PC-9 (cell line): ENCODE measurements around the gene TMEM179.

Source experiments
- EZH2 ChIP-seq: fragments of 200-600 bp; sonication (generic); IDR thresholded peaks from 2 replicates; pipeline ENCODE4 v1.8.0; 2017; ENCODE audit warnings: antibody characterized with exemption, low read depth
- TF ChIP-seq, protein P1 (sequence below): fragments of 200-600 bp; sonication (generic); conservative IDR thresholded peaks from 2 replicates; pipeline ENCODE4 v1.6.1; 2017; ENCODE audit warnings: mixed run types, antibody characterized with exemption, mild to moderate bottlenecking, moderate library complexity

DNA sequence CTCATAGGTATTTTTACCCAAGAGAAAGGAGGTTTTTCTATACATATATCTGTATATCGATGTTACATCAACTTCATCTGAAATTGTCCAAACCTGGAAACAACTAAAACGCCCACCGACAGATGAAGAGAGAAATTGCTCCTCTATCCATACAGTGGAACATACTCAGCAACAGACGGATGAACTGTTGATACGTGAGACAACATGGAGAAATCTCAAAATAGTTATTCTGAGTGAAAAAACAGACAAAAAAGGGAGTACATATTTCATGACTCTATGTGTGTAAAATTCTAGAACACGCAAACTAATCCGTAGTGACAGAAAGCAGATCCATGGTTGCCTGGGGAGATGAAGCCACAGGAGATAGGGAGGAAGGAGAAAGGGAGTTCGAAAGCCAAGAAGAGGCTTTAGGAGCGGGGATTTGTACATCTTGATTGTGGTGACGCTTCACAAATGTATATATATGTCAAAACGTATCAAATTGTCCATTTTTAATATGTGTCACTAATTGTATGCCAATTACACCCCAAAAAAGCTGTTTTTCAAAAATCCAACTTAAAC, 62.6 kb downstream of the TMEM179 start:
- TF ChIP-seq, protein P1, sequence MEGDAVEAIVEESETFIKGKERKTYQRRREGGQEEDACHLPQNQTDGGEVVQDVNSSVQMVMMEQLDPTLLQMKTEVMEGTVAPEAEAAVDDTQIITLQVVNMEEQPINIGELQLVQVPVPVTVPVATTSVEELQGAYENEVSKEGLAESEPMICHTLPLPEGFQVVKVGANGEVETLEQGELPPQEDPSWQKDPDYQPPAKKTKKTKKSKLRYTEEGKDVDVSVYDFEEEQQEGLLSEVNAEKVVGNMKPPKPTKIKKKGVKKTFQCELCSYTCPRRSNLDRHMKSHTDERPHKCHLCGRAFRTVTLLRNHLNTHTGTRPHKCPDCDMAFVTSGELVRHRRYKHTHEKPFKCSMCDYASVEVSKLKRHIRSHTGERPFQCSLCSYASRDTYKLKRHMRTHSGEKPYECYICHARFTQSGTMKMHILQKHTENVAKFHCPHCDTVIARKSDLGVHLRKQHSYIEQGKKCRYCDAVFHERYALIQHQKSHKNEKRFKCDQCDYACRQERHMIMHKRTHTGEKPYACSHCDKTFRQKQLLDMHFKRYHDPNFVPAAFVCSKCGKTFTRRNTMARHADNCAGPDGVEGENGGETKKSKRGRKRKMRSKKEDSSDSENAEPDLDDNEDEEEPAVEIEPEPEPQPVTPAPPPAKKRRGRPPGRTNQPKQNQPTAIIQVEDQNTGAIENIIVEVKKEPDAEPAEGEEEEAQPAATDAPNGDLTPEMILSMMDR, result no peak
- no peak for TF ChIP-seq EZH2
